IMR-90 (cell line): ENCODE measurements around the gene KCNJ1. TPM values are rescaled to one million over a fixed set of nuclear protein-coding genes. Genes with fewer than 3 reads are reported as not detected.

ENCODE experiments used
- ATAC-seq: fragments of 200-7000 bp; cut with Tn5 transposase; 2 replicates; pipeline ENCODE4 v1.9.1; 2020; ENCODE audit warnings: low read depth, mild to moderate bottlenecking, moderate library complexity
- BruUV-seq: library from RNA; stranded (reverse); fragments of 400-500 nt; replicated peaks from 2 replicates; lab custom pipeline; 2021; lab: Mats Ljungman, UMichigan
- CTCF ChIA-PET: fragments of 300-600 bp; formaldehyde crosslinking; extraction: SDS; loops from one replicate; lab custom pipeline; 2021; ENCODE audit warnings: antibody characterized with exemption; lab: Yijun Ruan, JAX
- POLR2A ChIA-PET: fragments of 300-600 bp; sonication (Branson Sonifier 250); formaldehyde crosslinking; loops from one replicate; lab custom pipeline; 2022; ENCODE audit warnings: antibody characterized with exemption; ENCODE audit not compliant: unreplicated experiment; lab: Charles Lee
- DNase-seq: peaks from one replicate; pipeline ENCODE4 v3.0.0; 2013
- H2AFZ ChIP-seq: replicated peaks from 2 replicates; pipeline ENCODE3; 2013; ENCODE audit warnings: low read length, mild to moderate bottlenecking; ENCODE audit not compliant: poor library complexity
- H2AK5ac ChIP-seq: 2 replicates; pipeline ENCODE4 v1.6.1; 2013; ENCODE audit warnings: low read depth, low read length, inconsistent platforms
- H2AK9ac ChIP-seq: replicated peaks from 2 replicates; pipeline ENCODE3; 2013; ENCODE audit warnings: mild to moderate bottlenecking, low read depth, low read length, moderate library complexity; ENCODE audit not compliant: poor library complexity
- H2BK120ac ChIP-seq: 2 replicates; pipeline ENCODE4 v1.6.1; 2013; ENCODE audit warnings: low read depth, low read length, inconsistent platforms
- H2BK15ac ChIP-seq: 3 replicates; pipeline ENCODE4 v1.6.1; 2013; ENCODE audit warnings: low read depth, low read length, inconsistent platforms
- H2BK20ac ChIP-seq: 2 replicates; pipeline ENCODE4 v1.6.1; 2013; ENCODE audit warnings: low read depth, mild to moderate bottlenecking, inconsistent platforms, low read length, moderate library complexity
- H2BK5ac ChIP-seq: 2 replicates; pipeline ENCODE4 v1.6.1; 2013; ENCODE audit warnings: mild to moderate bottlenecking, low read depth, low read length, inconsistent platforms; ENCODE audit not compliant: poor library complexity, severe bottlenecking
- H3K14ac ChIP-seq: replicated peaks from 2 replicates; pipeline ENCODE4 v1.6.1; 2013; ENCODE audit warnings: low read depth, low read length, inconsistent platforms
- H3K18ac ChIP-seq: 2 replicates; pipeline ENCODE4 v1.6.1; 2013; ENCODE audit warnings: low read depth, low read length, control low read depth
- H3K23ac ChIP-seq: 2 replicates; pipeline ENCODE4 v1.6.1; 2013; ENCODE audit warnings: low read depth, low read length, inconsistent platforms
- H3K27ac ChIP-seq: 2 replicates; pipeline ENCODE4 v1.5.1; 2013; ENCODE audit warnings: mild to moderate bottlenecking, control low read depth, low read length; ENCODE audit not compliant: insufficient read depth
- H3K27me3 ChIP-seq: 2 replicates; pipeline ENCODE4 v1.6.1; 2013; ENCODE audit warnings: low read length; ENCODE audit not compliant: control insufficient read depth, insufficient read depth
- H3K36me3 ChIP-seq: 2 replicates; pipeline ENCODE4 v1.6.1; 2013; ENCODE audit warnings: low read length, mixed read lengths; ENCODE audit not compliant: control insufficient read depth, insufficient read depth
- H3K4ac ChIP-seq: 2 replicates; pipeline ENCODE4 v1.6.1; 2013; ENCODE audit warnings: low read depth, low read length, inconsistent platforms
- H3K4me1 ChIP-seq: 2 replicates; pipeline ENCODE4 v1.6.1; 2013; ENCODE audit warnings: low read length, mixed read lengths; ENCODE audit not compliant: control insufficient read depth, insufficient read depth
- H3K4me2 ChIP-seq: 2 replicates; pipeline ENCODE4 v1.6.1; 2013; ENCODE audit warnings: low read depth, mild to moderate bottlenecking, control low read depth, low read length, moderate library complexity
- H3K4me3 ChIP-seq: 2 replicates; pipeline ENCODE4 v1.5.1; 2013; ENCODE audit warnings: low read depth, mild to moderate bottlenecking, control low read depth, low read length, moderate library complexity; ENCODE audit not compliant: insufficient read depth
- H3K56ac ChIP-seq: 2 replicates; pipeline ENCODE4 v1.6.1; 2013; ENCODE audit warnings: low read length, inconsistent platforms; ENCODE audit not compliant: insufficient read depth; ENCODE audit errors: extremely low read depth
- H3K79me1 ChIP-seq, 2 experiments: 2 replicates each; pipeline ENCODE4 v1.6.1; 2013; ENCODE audit warnings: low read length in 2 of 2, inconsistent platforms in 1 of 2, low read depth in 1 of 2
- H3K9ac ChIP-seq: 2 replicates; pipeline ENCODE4 v1.6.1; 2013; ENCODE audit warnings: low read depth, low read length, control low read depth
- H3K9me1 ChIP-seq: 2 replicates; pipeline ENCODE4 v1.6.1; 2013; ENCODE audit warnings: low read length, inconsistent platforms; ENCODE audit not compliant: insufficient read depth
- H3K9me3 ChIP-seq: 2 replicates; pipeline ENCODE4 v1.6.1; 2013; ENCODE audit warnings: low read length; ENCODE audit not compliant: control insufficient read depth, insufficient read depth
- H4K20me1 ChIP-seq: 2 replicates; pipeline ENCODE4 v1.6.1; 2013; ENCODE audit warnings: low read length, inconsistent platforms; ENCODE audit not compliant: insufficient read depth
- H4K5ac ChIP-seq: 2 replicates; pipeline ENCODE4 v1.6.1; 2013; ENCODE audit warnings: mild to moderate bottlenecking, low read depth, low read length, control low read depth
- H4K8ac ChIP-seq, 2 experiments: 2 replicates each; pipeline ENCODE4 v1.6.1; 2013; ENCODE audit warnings: low read depth in 2 of 2, low read length in 2 of 2, control low read depth in 1 of 2, inconsistent platforms in 1 of 2
- H4K91ac ChIP-seq: 2 replicates; pipeline ENCODE4 v1.6.1; 2013; ENCODE audit warnings: low read depth, low read length, inconsistent platforms; ENCODE audit not compliant: insufficient read depth
- MAFK ChIP-seq: IDR thresholded peaks from 2 replicates; pipeline ENCODE4 v1.6.1; 2012; ENCODE audit warnings: low read depth, low read length, improper control_type of control experiment
- POLR2A ChIP-seq: IDR thresholded peaks from 2 replicates; pipeline ENCODE4 v1.6.1; 2012; ENCODE audit warnings: mild to moderate bottlenecking, low read depth, low read length
- WGBS, 2 experiments: methylation state at CpG; one replicate each; pipeline versions ENCODE4 v1.1.5 to v1.1.7; 2013; ENCODE audit warnings: missing lambda C conversion rate in 2 of 2; ENCODE audit not compliant: insufficient read length in 1 of 2; ENCODE audit errors: extremely low coverage in 2 of 2; 5-methylcytosine and 5-hydroxymethylcytosine counted together
- dilution Hi-C: fragments of 300-500 bp; cut with HindIII; formaldehyde crosslinking; loops from one replicate; pipeline ENCODE4 v1.14.3; 2018; ENCODE audit warnings: low sequenced_read_pairs; ENCODE audit not compliant: unreplicated experiment
- in situ Hi-C: fragments of 300-500 bp; cut with MboI; formaldehyde crosslinking; loops from 3 replicates; pipeline ENCODE4 v1.14.3; 2019; ENCODE audit warnings: low sequenced_read_pairs, inconsistent platforms, mixed read lengths
- intact Hi-C: fragments of 100-400 bp; cut with micrococcal nuclease; formaldehyde crosslinking; loops from 2 replicates; pipeline ENCODE4 v1.10.0; 2022
- polyA plus RNA-seq, 3 experiments: library from polyadenylated mRNA; depleted of rRNA; stranded (reverse); fragments of >200 nt; gene quantifications; 2 replicates each; pipeline ENCODE4 v1.2.3, GENCODE V29; 2012; ENCODE audit warnings: low replicate concordance in 1 of 3
- total RNA-seq: library from RNA; depleted of rRNA; stranded (reverse); fragments of >200 nt; gene quantifications from 2 replicates; pipeline ENCODE4 v1.2.3, GENCODE V29; 2012

The KCNJ1 gene
- total and polyA plus RNA-seq, 2 of the 4 experiments (the other 2 are of a cell fraction), result not detected

- Histone ChIP-seq H3K14ac (no peak overlapping the region), H4K5ac (no peak overlapping the region), H3K79me1 (no peaks in the 10 kb centered on the region), H2AK5ac (no peak overlapping the region), H3K23ac (no peak overlapping the region), H3K4ac (no peak overlapping the region), H4K20me1 (no peaks in the 10 kb centered on the region), H3K56ac (no peak overlapping the region), H2BK5ac (no peak overlapping the region), H3K9me1 (no peaks in the 10 kb centered on the region), H3K4me2 (no peak overlapping the region), H2BK20ac (no peak overlapping the region), H4K91ac (no peak overlapping the region), H2AK9ac (no peak overlapping the region), H3K36me3 (no peaks in the 10 kb centered on the region), H2BK120ac (no peak overlapping the region), H3K4me3 (no peak overlapping the region), H4K8ac (no peak overlapping the region), H3K27me3 (peaks cover 16% of the 10 kb centered on the region), H3K4me1 (no peaks in the 10 kb centered on the region), H2AFZ (no peak overlapping the region), H2BK15ac (no peak overlapping the region), H3K18ac (no peak overlapping the region), H3K9me3 (no peaks in the 10 kb centered on the region), H3K27ac (no peak overlapping the region), H3K9ac (no peak overlapping the region)
- TF ChIP-seq POLR2A, result no peak
- no peak for TF ChIP-seq MAFK
- ATAC-seq (peak; percentile 21; the same call in 1 of the 2 replicates), DNase-seq (no peak)
- in situ Hi-C loops, result no loop called here
- dilution Hi-C loops, result no loop called here
- WGBS, 2 experiments, result no CpG with 5 or more reads among the region's 2 CpGs
- no TSS peak for BruUV-seq
- intact Hi-C loops, result no loop called here
- ChIA-PET POLR2A (no interaction called here), CTCF (no interaction called here)
Measured at GRCh38 chr11:128896356-128896755, 29.3 kb upstream of the KCNJ1 start.
